H9 (cell line): ENCODE data around the gene CABLES2. TPM values are rescaled to one million over a fixed set of nuclear protein-coding genes. Genes with fewer than 3 reads are reported as not detected.
A peak's percentile ranks its signal among the peaks of the same experiment; 100 is the strongest.

Source experiments
- DNase-seq: peaks from one replicate; pipeline ENCODE4 v3.0.0-alpha.2; 2017
- H2AFZ ChIP-seq: one replicate; pipeline ENCODE4 v1.6.1; 2013; ENCODE audit warnings: mild to moderate bottlenecking, low read length, control low read depth, moderate library complexity
- H2AK5ac ChIP-seq: 2 replicates; pipeline ENCODE4 v1.6.1; 2013; ENCODE audit warnings: low read length, control low read depth, mixed read lengths; ENCODE audit not compliant: insufficient read length
- H2BK120ac ChIP-seq: one replicate; pipeline ENCODE4 v1.6.1; 2013; ENCODE audit warnings: low read depth, mild to moderate bottlenecking, low read length, control low read depth, inconsistent platforms; ENCODE audit not compliant: poor library complexity, severe bottlenecking
- H2BK12ac ChIP-seq: 2 replicates; pipeline ENCODE4 v1.6.1; 2013; ENCODE audit warnings: low read length, control low read depth, mixed read lengths, low read depth; ENCODE audit not compliant: insufficient read length
- H2BK15ac ChIP-seq: 2 replicates; pipeline ENCODE4 v1.6.1; 2013; ENCODE audit warnings: low read depth, low read length, control low read depth
- H2BK20ac ChIP-seq: one replicate; pipeline ENCODE4 v1.6.1; 2013; ENCODE audit warnings: low read depth, mild to moderate bottlenecking, low read length, control low read depth, inconsistent platforms; ENCODE audit not compliant: poor library complexity, severe bottlenecking
- H2BK5ac ChIP-seq: 2 replicates; pipeline ENCODE4 v1.6.1; 2013; ENCODE audit warnings: low read length, control low read depth, mixed read lengths; ENCODE audit not compliant: insufficient read length
- H3K14ac ChIP-seq: 2 replicates; pipeline ENCODE4 v1.6.1; 2013; ENCODE audit warnings: low read length, control low read depth; ENCODE audit not compliant: insufficient read depth
- H3K18ac ChIP-seq: 2 replicates; pipeline ENCODE4 v1.6.1; 2013; ENCODE audit warnings: low read depth, mild to moderate bottlenecking, mixed read lengths, low read length, control low read depth; ENCODE audit not compliant: insufficient read length
- H3K23ac ChIP-seq: 2 replicates; pipeline ENCODE4 v1.6.1; 2013; ENCODE audit warnings: low read length, control low read depth, mixed read lengths, low read depth; ENCODE audit not compliant: insufficient read length
- H3K23me2 ChIP-seq: 2 replicates; pipeline ENCODE4 v1.6.1; 2013; ENCODE audit warnings: low read depth, mild to moderate bottlenecking, mixed read lengths, low read length, control low read depth; ENCODE audit not compliant: insufficient read length, poor library complexity, severe bottlenecking
- H3K27ac ChIP-seq: 2 replicates; pipeline ENCODE4 v1.5.1; 2013; ENCODE audit warnings: low read length, control low read depth, mixed read lengths, low read depth; ENCODE audit not compliant: insufficient read length
- H3K27me3 ChIP-seq: 2 replicates; pipeline ENCODE4 v1.6.1; 2013; ENCODE audit warnings: low read length, control low read depth, inconsistent platforms; ENCODE audit not compliant: insufficient read depth
- H3K4ac ChIP-seq: 2 replicates; pipeline ENCODE4 v1.6.1; 2013; ENCODE audit warnings: low read depth, mild to moderate bottlenecking, control low read depth, inconsistent platforms, low read length, moderate library complexity
- H3K4me1 ChIP-seq: 2 replicates; pipeline ENCODE4 v1.6.1; 2013; ENCODE audit warnings: low read length, control low read depth, inconsistent platforms; ENCODE audit not compliant: insufficient read depth
- H3K4me2 ChIP-seq: 2 replicates; pipeline ENCODE4 v1.6.1; 2013; ENCODE audit warnings: low read length, control low read depth, mixed read lengths; ENCODE audit not compliant: insufficient read length, insufficient read depth
- H3K56ac ChIP-seq: 2 replicates; pipeline ENCODE4 v1.6.1; 2013; ENCODE audit warnings: low read depth, mild to moderate bottlenecking, mixed read lengths, low read length, control low read depth; ENCODE audit not compliant: insufficient read length
- H3K79me1 ChIP-seq: 2 replicates; pipeline ENCODE4 v1.6.1; 2013; ENCODE audit warnings: low read depth, mild to moderate bottlenecking, moderate library complexity, low read length, control low read depth, inconsistent platforms; ENCODE audit not compliant: insufficient read depth, poor library complexity, severe bottlenecking
- H3K79me2 ChIP-seq: 2 replicates; pipeline ENCODE4 v1.6.1; 2013; ENCODE audit warnings: low read length, control low read depth, inconsistent platforms; ENCODE audit not compliant: insufficient read depth
- H3K9ac ChIP-seq: 2 replicates; pipeline ENCODE4 v1.6.1; 2013; ENCODE audit warnings: low read length, control low read depth, mixed read lengths; ENCODE audit not compliant: insufficient read length; ENCODE audit errors: extremely low read depth
- H3K9me3 ChIP-seq: one replicate; pipeline ENCODE4 v1.6.1; 2013; ENCODE audit warnings: low read depth, low read length, inconsistent platforms; ENCODE audit not compliant: control insufficient read depth
- H3T11ph ChIP-seq: one replicate; pipeline ENCODE4 v1.6.1; 2013; ENCODE audit warnings: mild to moderate bottlenecking, low read length, control low read depth, inconsistent platforms
- H4K20me1 ChIP-seq: one replicate; pipeline ENCODE4 v1.6.1; 2013; ENCODE audit not compliant: control insufficient read depth, insufficient read length, insufficient read depth
- H4K5ac ChIP-seq: 2 replicates; pipeline ENCODE4 v1.6.1; 2013; ENCODE audit warnings: low read depth, mild to moderate bottlenecking, mixed read lengths, low read length, control low read depth; ENCODE audit not compliant: insufficient read length
- H4K8ac ChIP-seq: replicated peaks from 2 replicates; pipeline ENCODE4 v1.6.1; 2013; ENCODE audit warnings: low read length, control low read depth, mixed read lengths, low read depth; ENCODE audit not compliant: insufficient read length
- H4K91ac ChIP-seq: 2 replicates; pipeline ENCODE4 v1.6.1; 2013; ENCODE audit warnings: low read depth, mild to moderate bottlenecking, moderate library complexity, mixed read lengths, low read length, control low read depth; ENCODE audit not compliant: insufficient read length
- H3K27ac Mint-ChIP-seq, 3 experiments: 2 replicates in 2 of 3; 3 replicates in 1 of 3; pipeline ENCODE4 v1.8.0; 2020 to 2021; ENCODE audit warnings: mixed read lengths in 3 of 3, mild to moderate bottlenecking in 1 of 3, moderate library complexity in 1 of 3
- H3K27me3 Mint-ChIP-seq: 2 replicates; pipeline ENCODE4 v1.8.0; 2021; ENCODE audit warnings: low read depth, mild to moderate bottlenecking, moderate library complexity, mixed read lengths
- H3K36me3 Mint-ChIP-seq, 3 experiments: 2 replicates in 2 of 3; 3 replicates in 1 of 3; pipeline ENCODE4 v1.8.0; 2020 to 2021; ENCODE audit warnings: low read depth in 3 of 3, mixed read lengths in 3 of 3; ENCODE audit not compliant: insufficient read depth in 1 of 3
- H3K4me1 Mint-ChIP-seq, 2 experiments: 2 replicates each; pipeline ENCODE4 v1.8.0; 2020; ENCODE audit warnings: mixed read lengths in 2 of 2
- H3K4me3 Mint-ChIP-seq, 2 experiments: 2 replicates in 1 of 2; 3 replicates in 1 of 2; pipeline ENCODE4 v1.8.0; 2020 to 2021; ENCODE audit warnings: mild to moderate bottlenecking in 2 of 2, mixed read lengths in 2 of 2, moderate library complexity in 1 of 2
- H3K9me3 Mint-ChIP-seq, 2 experiments: 2 replicates in 1 of 2; 3 replicates in 1 of 2; pipeline ENCODE4 v1.8.0; 2020; ENCODE audit warnings: mild to moderate bottlenecking in 2 of 2, mixed read lengths in 2 of 2, moderate library complexity in 1 of 2
- WGBS: extraction: QIAGEN DNeasy Blood & Tissue Kit; methylation state at CpG from one replicate; pipeline ENCODE4 v1.1.7; 2013; ENCODE audit warnings: missing lambda C conversion rate, low lambda C conversion rate, mixed read lengths; ENCODE audit not compliant: insufficient read length; ENCODE audit errors: extremely low coverage; 5-methylcytosine and 5-hydroxymethylcytosine counted together
- total RNA-seq: library from RNA; stranded (reverse); gene quantifications from 2 replicates; pipeline ENCODE4 v1.2.1, GENCODE V29; 2021
- TF ChIP-seq, protein P1 (sequence below): fragments of 200-600 bp; sonication (generic); conservative IDR thresholded peaks from 3 replicates; pipeline ENCODE4 v1.8.0; 2021; ENCODE audit warnings: antibody characterized with exemption, mild to moderate bottlenecking

Gene CABLES2
- total RNA-seq, 1 experiment from 2014 or later, result 10.8 TPM

DNA sequence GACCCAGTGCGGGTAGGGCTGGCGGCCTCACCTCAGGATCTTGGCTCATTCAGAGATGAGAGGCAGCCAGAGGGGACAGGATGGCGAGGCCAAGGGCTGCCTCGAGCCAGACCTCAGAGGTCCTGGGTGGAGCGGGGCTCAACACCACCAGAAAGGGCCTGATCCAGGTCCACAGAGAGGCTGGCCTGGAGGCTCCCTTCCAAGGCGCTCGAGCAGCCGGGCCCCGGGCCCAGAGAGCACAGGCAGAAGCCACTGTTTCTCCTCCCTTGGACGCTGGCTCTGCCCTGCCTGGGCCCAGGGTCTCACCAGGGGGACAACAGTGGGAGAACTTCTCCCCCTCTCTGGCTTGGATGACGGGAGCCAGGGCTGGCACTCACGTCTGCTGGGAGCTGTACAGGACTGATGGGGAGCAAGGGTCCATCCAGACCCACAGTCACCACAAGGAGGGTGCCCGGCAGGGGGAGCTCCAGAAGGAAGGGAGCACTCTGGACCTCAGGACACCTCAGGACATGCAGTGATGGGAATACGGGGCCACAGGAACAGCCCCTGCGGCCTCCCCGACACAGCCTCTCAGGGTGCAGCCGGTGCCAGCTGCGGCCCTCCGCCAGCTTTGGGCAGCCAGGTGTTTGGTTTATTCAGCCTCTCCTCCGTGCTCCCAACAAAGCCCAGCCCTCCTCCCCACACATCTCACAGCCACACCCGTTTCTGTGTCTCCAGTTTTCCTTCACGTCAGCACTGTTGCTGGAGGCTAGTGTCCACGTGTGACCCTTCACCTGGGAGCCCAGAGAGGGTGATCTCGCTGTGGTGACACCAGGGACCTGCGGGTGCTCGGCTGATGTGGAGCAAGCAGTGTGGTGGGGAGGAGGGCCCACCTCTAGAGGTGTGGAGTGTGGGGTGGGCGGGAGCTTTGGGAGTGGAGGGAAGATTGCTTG lies 11.5 kb downstream of the CABLES2 start:
- peaks cover 1 to 13% (median 8%) of the 10 kb centered on the region in 3 experiments; a peak in 6 of 7 replicates for H3K36me3 Mint-ChIP-seq
- Histone ChIP-seq H2BK120ac (no peak overlapping the region), H3T11ph (no peak overlapping the region), H2BK20ac (no peak overlapping the region), H4K5ac (no peak overlapping the region), H4K20me1 (peaks cover 8% of the 10 kb centered on the region), H3K4ac (no peak overlapping the region), H3K79me2 (no peaks in the 10 kb centered on the region), H4K8ac (no peak overlapping the region), H3K23me2 (peaks cover 2% of the 10 kb centered on the region), H4K91ac (no peak overlapping the region), H2BK12ac (no peak overlapping the region), H3K4me2 (no peak overlapping the region), H3K23ac (no peak overlapping the region), H3K9ac (no peak overlapping the region), H3K79me1 (no peaks in the 10 kb centered on the region), H3K18ac (no peak overlapping the region), H3K14ac (no peak overlapping the region; the same call in 1 of the 2 replicates), H2BK5ac (no peak overlapping the region), H2AFZ (no peak overlapping the region), H2BK15ac (no peak overlapping the region), H3K27me3 (no peaks in the 10 kb centered on the region), H3K9me3 (no peaks in the 10 kb centered on the region), H3K4me1 (no peaks in the 10 kb centered on the region), H2AK5ac (no peak overlapping the region), H3K56ac (no peak overlapping the region), H3K27ac (no peak overlapping the region)
- DNase-seq, result no peak
- H3K27me3 Mint-ChIP-seq, result no peaks in the 10 kb centered on the region
- TF ChIP-seq, protein P1, sequence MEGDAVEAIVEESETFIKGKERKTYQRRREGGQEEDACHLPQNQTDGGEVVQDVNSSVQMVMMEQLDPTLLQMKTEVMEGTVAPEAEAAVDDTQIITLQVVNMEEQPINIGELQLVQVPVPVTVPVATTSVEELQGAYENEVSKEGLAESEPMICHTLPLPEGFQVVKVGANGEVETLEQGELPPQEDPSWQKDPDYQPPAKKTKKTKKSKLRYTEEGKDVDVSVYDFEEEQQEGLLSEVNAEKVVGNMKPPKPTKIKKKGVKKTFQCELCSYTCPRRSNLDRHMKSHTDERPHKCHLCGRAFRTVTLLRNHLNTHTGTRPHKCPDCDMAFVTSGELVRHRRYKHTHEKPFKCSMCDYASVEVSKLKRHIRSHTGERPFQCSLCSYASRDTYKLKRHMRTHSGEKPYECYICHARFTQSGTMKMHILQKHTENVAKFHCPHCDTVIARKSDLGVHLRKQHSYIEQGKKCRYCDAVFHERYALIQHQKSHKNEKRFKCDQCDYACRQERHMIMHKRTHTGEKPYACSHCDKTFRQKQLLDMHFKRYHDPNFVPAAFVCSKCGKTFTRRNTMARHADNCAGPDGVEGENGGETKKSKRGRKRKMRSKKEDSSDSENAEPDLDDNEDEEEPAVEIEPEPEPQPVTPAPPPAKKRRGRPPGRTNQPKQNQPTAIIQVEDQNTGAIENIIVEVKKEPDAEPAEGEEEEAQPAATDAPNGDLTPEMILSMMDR, result peak; percentile 38; the same call in 2 of the 3 replicates
- no peaks in the 10 kb centered on the region for H3K4me1 Mint-ChIP-seq
- 0 out of 7 replicates have a peak overlapping the region, but pooled peaks of 1 of the 3 experiments have one; percentile 79 for H3K27ac Mint-ChIP-seq
- H3K4me3 Mint-ChIP-seq, result no peak overlapping the region
- WGBS, result no CpG with 5 or more reads among the region's 27 CpGs
- H3K9me3 Mint-ChIP-seq, result peaks cover 3 to 6% of the 10 kb centered on the region in 2 experiments; a peak in 3 of 5 replicates
